ENCODE results near the gene CDH4.

Gene CDH4

GRCh38 chr20:61908057-61909026 lies 656.3 kb downstream of the CDH4 start:
- TF ChIP-seq FOXP2 (optimal IDR thresholded peaks at IDR 0.05; ENCODE audit: borderline replicate concordance, extremely low read depth, extremely low read length, insufficient read depth): no peak
- no peak for TF ChIP-seq TAF1 (IDR thresholded peaks at IDR 0.05; ENCODE audit: borderline replicate concordance, insufficient read depth, low read length)
- no peak for TF ChIP-seq POLR2AphosphoS5 (IDR thresholded peaks at IDR 0.05; ENCODE audit: low read depth, low read length)
- TF ChIP-seq, protein P1, sequence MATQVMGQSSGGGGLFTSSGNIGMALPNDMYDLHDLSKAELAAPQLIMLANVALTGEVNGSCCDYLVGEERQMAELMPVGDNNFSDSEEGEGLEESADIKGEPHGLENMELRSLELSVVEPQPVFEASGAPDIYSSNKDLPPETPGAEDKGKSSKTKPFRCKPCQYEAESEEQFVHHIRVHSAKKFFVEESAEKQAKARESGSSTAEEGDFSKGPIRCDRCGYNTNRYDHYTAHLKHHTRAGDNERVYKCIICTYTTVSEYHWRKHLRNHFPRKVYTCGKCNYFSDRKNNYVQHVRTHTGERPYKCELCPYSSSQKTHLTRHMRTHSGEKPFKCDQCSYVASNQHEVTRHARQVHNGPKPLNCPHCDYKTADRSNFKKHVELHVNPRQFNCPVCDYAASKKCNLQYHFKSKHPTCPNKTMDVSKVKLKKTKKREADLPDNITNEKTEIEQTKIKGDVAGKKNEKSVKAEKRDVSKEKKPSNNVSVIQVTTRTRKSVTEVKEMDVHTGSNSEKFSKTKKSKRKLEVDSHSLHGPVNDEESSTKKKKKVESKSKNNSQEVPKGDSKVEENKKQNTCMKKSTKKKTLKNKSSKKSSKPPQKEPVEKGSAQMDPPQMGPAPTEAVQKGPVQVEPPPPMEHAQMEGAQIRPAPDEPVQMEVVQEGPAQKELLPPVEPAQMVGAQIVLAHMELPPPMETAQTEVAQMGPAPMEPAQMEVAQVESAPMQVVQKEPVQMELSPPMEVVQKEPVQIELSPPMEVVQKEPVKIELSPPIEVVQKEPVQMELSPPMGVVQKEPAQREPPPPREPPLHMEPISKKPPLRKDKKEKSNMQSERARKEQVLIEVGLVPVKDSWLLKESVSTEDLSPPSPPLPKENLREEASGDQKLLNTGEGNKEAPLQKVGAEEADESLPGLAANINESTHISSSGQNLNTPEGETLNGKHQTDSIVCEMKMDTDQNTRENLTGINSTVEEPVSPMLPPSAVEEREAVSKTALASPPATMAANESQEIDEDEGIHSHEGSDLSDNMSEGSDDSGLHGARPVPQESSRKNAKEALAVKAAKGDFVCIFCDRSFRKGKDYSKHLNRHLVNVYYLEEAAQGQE (IDR thresholded peaks at IDR 0.05; ENCODE audit: insufficient read depth in 1 of 2, low read depth in 2 of 2, low read length in 2 of 2): no peak
- TF ChIP-seq SIN3A (IDR thresholded peaks at IDR 0.05; ENCODE audit: borderline replicate concordance, insufficient read depth, low read length): no peak

GRCh38 chr20:61909028-61909427 lies 657.0 kb downstream of the CDH4 start:
- no peak for TF ChIP-seq TAF1 (IDR thresholded peaks at IDR 0.05; ENCODE audit: borderline replicate concordance, insufficient read depth, low read length)
- TF ChIP-seq SIN3A (IDR thresholded peaks at IDR 0.05; ENCODE audit: borderline replicate concordance, insufficient read depth, low read length): no peak
- TF ChIP-seq, protein P1 (IDR thresholded peaks at IDR 0.05; ENCODE audit: insufficient read depth in 1 of 2, low read depth in 2 of 2, low read length in 2 of 2): no peak
- TF ChIP-seq POLR2AphosphoS5 (IDR thresholded peaks at IDR 0.05; ENCODE audit: low read depth, low read length): no peak
- no peak for TF ChIP-seq FOXP2 (optimal IDR thresholded peaks at IDR 0.05; ENCODE audit: borderline replicate concordance, extremely low read depth, extremely low read length, insufficient read depth)

DNA sequence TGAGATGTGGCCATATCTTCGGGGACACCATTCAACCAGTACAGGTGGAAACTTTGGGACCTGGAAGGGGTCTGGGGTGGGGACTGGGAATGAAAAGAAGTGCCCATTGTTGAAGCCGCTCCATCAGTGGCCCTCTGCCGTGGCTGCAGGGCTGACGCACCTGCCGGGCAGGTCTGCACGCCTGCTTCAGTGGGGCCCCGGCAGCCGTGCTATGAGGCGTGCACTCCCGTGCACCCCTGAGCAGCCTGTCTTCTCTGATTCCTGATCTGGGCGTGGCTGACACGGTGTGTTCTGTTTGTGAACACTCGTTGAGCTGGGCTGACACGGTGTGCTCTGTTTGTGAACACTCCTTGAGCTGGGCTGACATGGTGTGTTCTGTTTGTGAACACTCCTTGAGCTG lies 657.8 kb downstream of the CDH4 start:
- TF ChIP-seq POLR2AphosphoS5 (IDR thresholded peaks at IDR 0.05; ENCODE audit: low read depth, low read length) (no peak), FOXP2 (optimal IDR thresholded peaks at IDR 0.05; ENCODE audit: borderline replicate concordance, extremely low read depth, extremely low read length, insufficient read depth) (no peak), SIN3A (IDR thresholded peaks at IDR 0.05; ENCODE audit: borderline replicate concordance, insufficient read depth, low read length) (no peak), TAF1 (IDR thresholded peaks at IDR 0.05; ENCODE audit: borderline replicate concordance, insufficient read depth, low read length) (no peak)
- TF ChIP-seq, protein P1 (IDR thresholded peaks at IDR 0.05; ENCODE audit: insufficient read depth in 1 of 2, low read depth in 2 of 2, low read length in 2 of 2): no peak

DNA sequence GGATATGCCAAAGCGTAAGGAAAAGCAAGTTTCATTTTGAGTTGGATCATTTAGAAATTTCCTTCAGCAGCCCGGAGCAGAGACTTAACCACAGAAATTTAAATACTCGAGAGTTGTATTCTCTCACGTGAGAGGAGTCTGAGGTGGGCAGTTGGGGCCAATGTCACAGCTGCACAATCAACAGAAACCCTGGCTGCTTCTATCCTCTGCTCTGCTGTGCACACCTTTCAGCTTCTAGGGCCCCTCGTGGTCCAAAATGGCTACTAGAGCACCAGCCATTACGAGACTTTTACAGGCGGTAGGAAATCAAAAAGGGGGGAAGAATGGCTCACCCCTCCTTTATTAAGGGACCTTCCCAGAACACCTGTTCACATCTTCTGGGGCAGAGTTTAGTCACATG lies 659.8 kb downstream of the CDH4 start:
- TF ChIP-seq, protein P1 (IDR thresholded peaks at IDR 0.05; ENCODE audit: insufficient read depth in 1 of 2, low read depth in 2 of 2, low read length in 2 of 2): no peak
- TF ChIP-seq SIN3A (IDR thresholded peaks at IDR 0.05; ENCODE audit: borderline replicate concordance, insufficient read depth, low read length): no peak
- TF ChIP-seq TAF1 (IDR thresholded peaks at IDR 0.05; ENCODE audit: borderline replicate concordance, insufficient read depth, low read length): no peak
- no peak for TF ChIP-seq FOXP2 (optimal IDR thresholded peaks at IDR 0.05; ENCODE audit: borderline replicate concordance, extremely low read depth, extremely low read length, insufficient read depth)
- TF ChIP-seq POLR2AphosphoS5 (IDR thresholded peaks at IDR 0.05; ENCODE audit: low read depth, low read length): no peak

All from PFSK-1 (cell line).